NCI-H524 (cell line): Measurements from ENCODE around the gene AVEN.
"Not testable (repeated sequence)": the region's sequence is repeated elsewhere in the genome, so short reads cannot be mapped to it uniquely, and the experiment has no call there.

ENCODE experiments used
- DNase-seq, 2 experiments: peaks; one replicate each; lab custom pipeline; 2025; lab: John Stamatoyannopoulos, UW

AVEN gene

GRCh38 chr15:33852094-33852493 lies 186.9 kb downstream of the AVEN start:
- no peak for DNase-seq

DNA sequence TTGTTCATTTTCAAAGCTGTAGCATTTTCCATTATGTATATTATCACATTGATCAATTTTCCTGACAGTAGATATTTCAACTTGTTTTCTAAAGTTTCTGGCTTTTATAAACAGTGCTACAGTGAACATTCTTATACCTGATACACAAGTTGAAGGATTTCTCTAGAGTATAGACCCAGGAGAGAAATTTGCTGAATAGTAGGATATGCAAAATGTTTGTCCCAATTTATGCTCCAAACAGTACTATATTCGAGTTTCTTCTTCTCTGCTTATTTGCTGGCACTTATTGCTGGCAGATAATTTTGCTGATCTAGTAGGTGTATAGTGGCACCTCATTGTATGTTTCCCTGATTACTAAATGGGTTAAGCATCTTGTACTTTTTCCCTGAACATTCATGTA lies 187.9 kb downstream of the AVEN start:
- DNase-seq = no peak

DNA sequence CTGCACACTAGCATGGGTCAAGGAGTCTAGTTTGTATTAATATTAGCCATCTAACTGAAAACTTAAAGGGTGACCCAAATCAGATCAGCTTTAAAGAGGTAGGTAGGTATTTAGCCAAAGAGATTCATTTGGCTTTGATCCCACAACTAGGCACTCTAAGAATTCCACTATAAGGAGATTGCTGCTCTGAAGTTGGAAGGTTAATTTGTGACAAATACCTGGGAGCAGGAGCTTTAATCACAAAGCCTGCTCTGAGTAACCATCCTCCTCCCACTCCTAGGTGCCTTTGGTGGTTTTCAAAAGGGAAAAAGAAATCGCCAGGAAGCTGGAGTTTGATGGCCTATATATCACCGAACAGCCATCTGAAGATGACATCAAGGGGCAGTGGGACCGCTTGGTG lies 191.0 kb downstream of the AVEN start:
- DNase-seq = no peak

- no peak for DNase-seq
Observed at GRCh38 chr15:33846862-33847261, 192.1 kb downstream of the AVEN start.

DNA sequence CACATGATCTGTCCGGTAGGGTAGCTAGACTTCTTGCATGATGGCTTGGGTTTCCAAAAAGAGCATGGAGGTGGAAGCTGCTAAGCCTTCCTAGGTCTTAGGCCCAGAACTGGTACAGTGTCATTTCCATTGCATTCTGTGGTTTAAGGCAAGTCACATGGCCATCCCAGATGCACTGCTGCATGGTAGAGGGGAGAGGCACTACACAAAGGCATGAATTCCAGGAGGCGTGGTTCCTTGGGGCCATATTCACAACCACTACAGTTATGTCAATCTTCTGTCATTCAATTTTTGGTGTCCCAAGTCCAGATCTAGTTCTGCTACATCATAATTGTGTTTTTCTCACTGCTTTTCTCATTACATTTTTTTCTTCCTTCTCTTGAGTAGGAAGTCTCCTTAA lies 192.9 kb downstream of the AVEN start:
- DNase-seq = no peak

DNA sequence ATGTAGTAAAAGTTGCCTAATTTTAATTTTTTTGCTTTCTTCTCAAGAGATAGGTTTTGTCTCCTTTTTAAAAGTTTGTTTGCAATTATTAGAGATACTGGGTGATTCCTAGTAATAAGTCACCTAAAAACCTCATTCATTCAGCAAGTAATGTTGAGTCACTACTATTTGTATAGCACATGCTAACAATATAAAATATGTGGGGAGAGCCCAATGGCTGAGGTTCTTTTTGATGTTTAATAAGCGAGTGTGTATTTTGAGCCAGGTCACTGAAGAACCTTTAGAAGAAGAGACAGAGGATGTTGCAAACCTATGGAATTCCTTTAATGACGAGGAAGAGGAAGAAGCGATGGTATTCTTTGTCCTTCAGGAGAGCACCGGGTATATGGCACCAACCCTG lies 194.4 kb downstream of the AVEN start:
- DNase-seq = no peak

GRCh38 chr15:33844186-33844585 lies 194.8 kb downstream of the AVEN start:
- DNase-seq = no peak

DNA sequence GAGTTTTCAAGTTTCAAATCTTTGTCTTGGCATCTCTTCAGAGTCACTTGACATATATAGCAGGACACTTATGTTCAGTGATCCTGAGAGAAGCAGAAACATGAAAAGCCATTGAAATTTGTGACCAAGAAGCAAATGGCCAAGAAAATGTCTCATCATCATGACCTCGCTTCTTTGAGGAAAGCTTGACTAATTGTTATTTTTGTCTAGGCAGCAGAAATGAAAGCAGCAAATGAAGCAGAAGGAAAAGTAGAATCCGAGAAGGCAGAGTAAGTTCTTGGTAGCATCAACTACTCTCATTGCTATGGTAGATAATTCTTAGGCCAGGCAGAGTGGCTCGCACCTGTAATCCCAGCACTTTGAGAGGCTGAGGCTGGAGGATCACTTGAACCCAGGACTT lies 198.4 kb downstream of the AVEN start:
- no peak for DNase-seq

DNA sequence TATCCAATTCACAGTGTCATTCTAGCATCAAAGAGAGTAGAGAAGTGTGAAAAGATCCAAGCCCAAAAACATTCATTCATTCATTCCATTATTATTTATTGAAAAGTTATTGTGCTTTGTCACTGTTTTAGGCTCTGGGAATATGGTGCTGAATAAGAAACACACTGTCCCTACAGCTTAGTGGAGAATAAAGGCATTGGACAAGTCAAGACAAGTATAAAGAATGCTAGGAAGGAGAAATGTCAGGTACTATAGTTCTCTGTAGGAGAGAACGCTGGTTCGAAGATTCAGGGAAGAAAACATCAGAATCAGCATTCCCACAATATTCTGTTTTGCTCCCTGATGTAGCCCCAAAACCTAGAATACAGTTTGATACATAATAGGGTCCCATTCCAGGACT lies 199.5 kb downstream of the AVEN start:
- no peak for DNase-seq

DNA sequence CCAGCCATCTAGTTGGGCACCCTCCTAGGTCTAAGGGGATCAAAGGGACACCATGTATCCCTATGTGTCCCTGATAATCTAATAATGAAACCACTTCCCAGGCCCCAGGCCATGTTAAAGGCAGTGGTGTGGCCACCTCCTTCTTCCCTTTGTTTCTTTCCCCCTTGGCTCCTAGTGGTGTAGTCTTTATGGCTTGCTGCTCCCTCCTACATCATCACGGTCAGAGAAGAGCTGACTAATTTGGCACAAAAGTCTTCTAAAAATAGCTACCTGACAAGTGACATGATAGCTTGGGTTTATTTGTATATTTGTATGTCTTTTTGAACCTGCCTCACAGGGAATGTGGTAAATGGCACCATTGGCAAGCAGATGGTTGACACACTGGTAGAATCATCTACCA lies 201.7 kb downstream of the AVEN start:
- DNase-seq = no peak

DNA sequence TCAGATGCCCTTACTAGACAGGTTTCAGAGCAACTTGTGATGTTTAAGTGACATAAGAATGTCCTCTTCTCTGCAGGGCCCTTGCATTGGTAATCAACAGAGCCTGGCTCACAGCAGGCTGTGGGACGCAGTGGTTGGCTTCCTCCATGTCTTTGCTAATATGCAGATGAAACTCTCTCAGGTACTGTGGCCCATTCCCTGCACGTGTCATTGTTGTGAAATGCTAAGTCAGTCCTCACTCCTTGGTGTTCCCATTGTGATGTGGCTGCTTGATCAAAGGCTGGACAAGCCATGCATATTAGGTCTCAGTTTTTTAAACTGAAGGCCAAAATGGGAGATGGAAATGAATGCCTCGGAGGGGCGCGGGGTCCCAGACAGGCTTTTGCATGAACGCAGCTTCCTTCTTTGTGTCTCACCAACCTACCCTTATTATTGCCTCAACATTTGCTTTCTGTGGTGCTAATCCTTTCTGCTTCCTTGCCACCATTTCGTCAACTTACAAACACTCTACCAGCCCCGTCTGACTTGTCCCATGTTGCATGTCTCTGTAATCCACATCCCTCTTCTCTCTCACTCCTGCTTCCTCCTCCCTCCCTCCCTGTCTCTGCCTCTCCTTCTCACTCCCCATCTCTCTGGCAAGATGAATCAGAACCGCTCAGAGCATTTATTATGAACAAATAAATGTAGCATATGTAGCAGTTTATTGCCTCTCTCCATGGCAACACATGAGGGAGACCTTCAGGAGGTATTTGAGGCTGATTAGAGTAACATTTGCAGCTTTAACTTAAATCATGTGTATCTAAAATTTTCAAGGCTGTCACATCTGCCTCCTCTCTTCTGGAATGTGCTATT lies 203.9 kb downstream of the AVEN start:
- DNase-seq = no peak

DNA sequence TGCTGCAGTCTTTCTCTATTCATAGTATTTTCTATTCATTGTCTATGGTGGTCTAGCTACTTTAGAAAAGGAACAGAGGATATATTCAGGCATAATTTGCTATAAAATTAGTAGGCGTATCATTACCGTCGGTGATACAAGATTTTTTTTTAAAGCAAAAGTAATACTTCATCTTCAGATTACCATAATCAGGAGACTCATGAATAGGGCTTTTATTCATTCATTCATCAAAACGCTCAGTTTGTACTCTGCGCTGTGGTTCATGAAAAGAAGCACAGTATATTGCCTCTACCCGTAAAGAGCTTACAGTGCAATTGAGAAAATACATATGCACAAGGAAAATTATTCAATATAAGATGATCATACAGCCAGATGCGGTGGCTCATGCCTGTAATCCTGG lies 207.4 kb downstream of the AVEN start:
- no peak for DNase-seq

DNA sequence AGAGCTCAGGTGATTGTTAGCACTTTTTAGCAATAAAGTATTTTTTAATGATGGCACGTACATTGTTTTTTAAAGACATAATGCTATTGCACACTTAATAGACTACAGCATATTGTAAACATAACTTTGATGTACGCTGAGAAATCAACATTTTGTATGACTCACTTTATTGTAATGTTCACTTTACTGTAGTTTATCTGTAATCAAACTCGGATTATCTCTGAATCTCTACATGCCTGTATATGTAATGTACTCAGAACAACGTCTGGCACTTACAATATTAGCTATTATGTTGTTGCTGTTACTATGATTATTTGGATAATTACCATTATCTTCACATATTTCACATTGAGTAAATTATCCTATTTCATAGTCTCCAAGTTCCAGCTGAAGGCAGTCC lies 208.7 kb downstream of the AVEN start:
- no peak for DNase-seq

DNA sequence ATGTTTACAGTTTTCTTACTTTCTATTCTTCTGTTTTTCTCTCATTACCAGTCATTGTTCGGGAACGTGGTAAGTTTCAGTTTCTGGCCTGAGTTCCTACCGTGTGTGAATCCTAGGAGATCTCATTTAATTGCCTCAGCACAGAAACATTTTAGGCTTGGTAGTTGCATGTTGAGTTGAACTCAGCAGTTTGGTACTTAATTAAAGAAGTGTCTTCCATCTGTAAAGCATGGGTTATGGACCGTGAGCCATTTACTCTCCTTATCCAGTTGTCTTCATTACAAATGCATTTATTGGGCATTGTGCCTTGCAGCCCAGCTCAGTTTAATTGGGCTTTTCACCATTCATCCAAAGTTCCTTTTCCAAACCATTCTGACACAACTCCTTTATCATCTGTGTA lies 212.8 kb downstream of the AVEN start:
- DNase-seq = no peak

DNA sequence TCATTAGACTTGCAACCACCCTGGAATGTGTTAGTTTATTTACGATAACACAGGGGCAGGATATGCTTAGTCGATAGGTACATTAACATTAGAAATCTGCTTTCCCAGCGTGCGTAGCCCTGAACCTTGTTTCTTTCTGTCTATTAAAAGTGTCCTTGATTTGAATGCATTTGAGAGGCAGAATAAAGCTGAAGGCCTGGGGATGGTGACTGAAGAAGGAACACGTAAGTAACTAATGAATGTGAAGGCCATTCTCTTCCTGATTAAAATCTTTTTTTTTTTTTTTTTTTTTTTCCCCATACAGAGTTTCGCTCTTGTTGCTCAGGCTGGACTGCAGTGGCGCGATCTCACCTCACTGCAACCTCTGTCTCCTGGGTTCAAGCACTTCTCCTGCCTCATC lies 213.6 kb downstream of the AVEN start:
- DNase-seq = no peak

GRCh38 chr15:33823119-33823518 lies 215.9 kb downstream of the AVEN start:
- no peak for DNase-seq

- no peak for DNase-seq
Observed at GRCh38 chr15:33822479-33822878, 216.5 kb downstream of the AVEN start.

DNA sequence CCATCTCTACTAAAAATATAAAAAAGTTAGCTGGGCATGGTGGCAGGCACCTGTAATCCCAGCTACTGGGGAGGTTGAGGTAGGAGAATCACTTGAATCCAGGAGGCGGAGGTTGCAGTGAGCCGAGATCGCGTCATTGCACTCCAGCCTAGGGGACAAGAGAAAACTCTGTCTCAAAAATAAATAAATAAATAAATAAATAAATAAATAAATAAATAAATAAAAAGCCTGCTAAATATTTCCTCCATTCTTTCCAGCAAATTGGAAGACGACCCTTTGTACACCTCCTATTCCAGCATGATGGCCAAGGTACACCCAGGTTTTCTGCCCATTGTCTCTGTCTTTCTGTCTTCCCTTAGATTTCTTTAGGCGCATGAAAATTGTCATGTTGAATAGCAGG lies 219.5 kb downstream of the AVEN start:
- not testable (repeated sequence) for DNase-seq
